Measurements from ENCODE around the gene CAPN3. TPM values are rescaled to one million over a fixed set of nuclear protein-coding genes. Genes with fewer than 3 reads are reported as not detected.

Gene CAPN3
- total RNA-seq, 1 donor from 2014 or later, result 2.6 TPM

DNA sequence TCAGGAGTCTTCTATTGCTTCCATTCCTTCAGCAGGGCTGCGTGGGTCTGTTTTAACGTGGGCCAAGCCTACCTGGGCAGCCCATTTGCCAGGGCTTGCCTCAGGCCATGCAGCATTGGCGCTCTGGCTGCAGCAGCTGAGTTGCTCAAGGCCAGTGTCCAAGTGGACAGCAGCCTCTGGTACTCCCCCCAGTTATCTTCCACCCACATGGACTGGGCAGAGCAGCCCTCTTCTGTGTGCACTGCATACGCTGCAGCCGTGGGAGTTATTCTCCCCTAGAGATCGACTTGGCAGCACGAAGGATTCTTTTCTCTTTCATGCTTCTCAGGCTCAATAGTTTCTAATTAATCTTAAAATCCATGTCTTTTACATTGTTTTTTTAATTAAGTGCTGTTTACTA lies 6.9 kb upstream of the CAPN3 start:
- ATAC-seq (ENCODE audit: poor library complexity), result no peak
- no peak for DNase-seq
- intact Hi-C loops (cut with DNase I), result no loop called here

DNA sequence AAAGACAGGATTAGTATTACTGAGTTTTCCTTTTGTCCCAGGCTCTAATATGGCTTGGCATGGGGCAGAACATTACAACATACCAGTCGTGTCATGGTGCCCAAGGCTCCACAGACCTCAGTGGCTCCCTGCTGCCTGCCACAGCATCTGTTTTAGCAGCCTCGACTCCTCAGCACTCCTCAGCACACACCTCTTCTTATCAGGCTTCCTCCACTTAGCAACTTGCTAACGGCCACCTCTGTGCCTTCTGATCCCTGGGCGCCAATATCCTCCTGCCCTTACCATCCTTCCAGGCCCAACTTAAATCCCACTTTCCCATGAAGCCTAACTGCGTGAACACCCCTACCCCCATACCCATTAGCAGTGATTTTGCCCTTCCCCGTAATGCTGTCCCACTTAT lies 6.2 kb upstream of the CAPN3 start:
- intact Hi-C loops (cut with DNase I), result no loop called here
- ATAC-seq (ENCODE audit: poor library complexity), result no peak

DNA sequence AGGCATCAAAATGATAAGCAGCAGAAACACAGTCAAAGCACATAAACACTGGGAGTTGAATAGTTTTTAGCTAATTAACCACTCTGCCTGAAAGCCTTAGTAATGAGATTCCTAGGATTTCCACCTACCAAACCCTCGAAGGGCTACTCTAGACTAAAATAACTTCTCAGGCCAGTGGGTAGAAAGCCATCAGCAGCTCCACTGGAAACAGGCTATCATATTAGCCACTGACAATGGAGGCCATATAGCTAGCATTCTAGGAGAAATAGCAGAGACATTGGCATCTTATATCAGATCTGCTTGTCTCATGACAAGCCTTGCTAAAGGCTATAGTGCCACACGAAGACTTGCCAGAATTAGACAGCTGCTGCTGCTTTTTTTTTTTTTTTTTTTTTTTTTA lies 4.5 kb upstream of the CAPN3 start:
- no peak for ATAC-seq (ENCODE audit: poor library complexity)
- intact Hi-C loops (cut with DNase I), result no loop called here

More for the DNA sequence above, 6.2 kb upstream of the CAPN3 start:
- DNase-seq, result no peak

DNA sequence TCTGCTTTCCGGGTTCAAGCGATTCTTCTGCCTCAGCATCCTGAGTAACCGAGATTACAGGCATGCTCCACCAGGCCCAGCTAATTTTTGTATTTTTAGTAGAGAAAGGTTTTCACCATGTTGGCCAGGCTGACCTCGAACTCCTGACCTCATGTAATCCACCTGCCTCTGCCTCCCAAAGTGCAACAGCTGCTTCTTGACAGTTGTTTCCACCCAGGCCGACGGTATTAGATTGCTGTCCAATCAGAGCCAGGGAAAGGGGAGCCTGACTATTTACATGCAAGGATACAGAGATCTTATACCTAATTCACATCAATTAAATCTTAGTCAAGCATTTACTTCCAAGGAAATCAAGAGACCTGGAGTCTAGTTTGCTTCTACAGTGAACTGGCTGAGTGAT lies 4.0 kb upstream of the CAPN3 start:
- intact Hi-C loops (cut with DNase I), result no loop called here
- DNase-seq, result no peak
- ATAC-seq (ENCODE audit: poor library complexity), result no peak

More for the DNA sequence above, 4.5 kb upstream of the CAPN3 start:
- DNase-seq, result no peak

- ATAC-seq (ENCODE audit: poor library complexity) (no peak), DNase-seq (no peak)
- intact Hi-C loops (cut with DNase I), result no loop called here
Measured at GRCh38 chr15:42356851-42357250, 2.5 kb upstream of the CAPN3 start.

DNA sequence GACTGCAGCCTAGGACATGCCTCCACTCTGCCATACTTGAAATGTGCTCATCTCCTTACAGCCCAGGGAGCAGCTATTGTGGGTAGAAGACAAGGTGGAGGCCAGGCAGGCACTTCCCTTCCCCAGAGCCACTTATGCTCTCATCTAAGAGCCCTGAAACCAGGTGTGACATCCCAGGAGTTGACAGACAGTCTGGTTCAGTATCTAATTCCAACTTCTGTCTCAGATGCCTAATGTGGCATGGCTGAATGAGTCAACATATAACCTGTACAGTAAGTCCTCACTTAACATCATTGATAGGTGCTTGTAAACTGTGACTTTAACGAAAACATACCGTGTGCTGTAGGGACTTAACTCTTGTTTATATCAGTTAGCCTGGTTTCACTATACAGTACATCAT lies 1.2 kb upstream of the CAPN3 start:
- no peak for DNase-seq
- intact Hi-C loops (cut with DNase I), result no loop called here

GRCh38 chr15:42359985-42360384 lies 684 bp downstream of the CAPN3 start:
- DNase-seq, result no peak
- intact Hi-C loops (cut with DNase I), result no loop called here
- peak; percentile 51 for ATAC-seq (ENCODE audit: poor library complexity)

More for the DNA sequence above, 1.2 kb upstream of the CAPN3 start:
- no peak for ATAC-seq (ENCODE audit: poor library complexity)

GRCh38 chr15:42360535-42361112 lies 1.3 kb downstream of the CAPN3 start:
- DNase-seq (no peak), ATAC-seq (ENCODE audit: poor library complexity) (no peak)
- intact Hi-C loops (cut with DNase I), result no loop called here

DNA sequence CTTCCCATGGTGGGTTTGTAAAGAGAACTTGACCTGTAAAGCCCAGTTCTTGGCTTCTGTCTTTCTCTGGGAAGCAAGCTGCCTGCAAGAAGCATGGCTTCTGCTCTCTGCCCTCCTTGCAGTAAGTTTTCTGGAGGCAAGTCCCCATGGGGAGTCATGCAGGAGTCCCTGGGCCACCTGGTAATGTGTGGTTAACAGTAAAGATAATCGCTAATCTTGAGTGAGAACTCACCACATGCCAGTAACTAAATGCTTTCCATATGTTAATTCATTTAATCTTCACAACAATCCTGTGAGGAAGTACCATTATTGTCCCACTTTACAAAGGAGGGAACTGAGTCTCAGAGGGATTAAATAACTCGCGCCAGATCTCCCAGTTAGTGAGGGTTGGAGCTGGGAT lies 4.2 kb downstream of the CAPN3 start:
- ATAC-seq (ENCODE audit: poor library complexity), result no peak

GRCh38 chr15:42363942-42364341 lies 4.6 kb downstream of the CAPN3 start:
- no peak for DNase-seq
- ATAC-seq (ENCODE audit: poor library complexity), result no peak
- intact Hi-C loops (cut with DNase I), result no loop called here

More for the DNA sequence above, 4.2 kb downstream of the CAPN3 start:
- intact Hi-C loops (cut with DNase I), result no loop called here
- no peak for DNase-seq

- DNase-seq, result no peak
- intact Hi-C loops (cut with DNase I), result no loop called here
- no peak for ATAC-seq (ENCODE audit: poor library complexity)
Measured at GRCh38 chr15:42364529-42364928, 5.2 kb downstream of the CAPN3 start.

GRCh38 chr15:42365921-42366550 lies 6.7 kb downstream of the CAPN3 start:
- intact Hi-C loops (cut with DNase I), result no loop called here

GRCh38 chr15:42367041-42367440 lies 7.7 kb downstream of the CAPN3 start:
- DNase-seq, result no peak

More at GRCh38 chr15:42365921-42366550, 6.7 kb downstream of the CAPN3 start:
- DNase-seq (no peak), ATAC-seq (ENCODE audit: poor library complexity) (no peak)

DNA sequence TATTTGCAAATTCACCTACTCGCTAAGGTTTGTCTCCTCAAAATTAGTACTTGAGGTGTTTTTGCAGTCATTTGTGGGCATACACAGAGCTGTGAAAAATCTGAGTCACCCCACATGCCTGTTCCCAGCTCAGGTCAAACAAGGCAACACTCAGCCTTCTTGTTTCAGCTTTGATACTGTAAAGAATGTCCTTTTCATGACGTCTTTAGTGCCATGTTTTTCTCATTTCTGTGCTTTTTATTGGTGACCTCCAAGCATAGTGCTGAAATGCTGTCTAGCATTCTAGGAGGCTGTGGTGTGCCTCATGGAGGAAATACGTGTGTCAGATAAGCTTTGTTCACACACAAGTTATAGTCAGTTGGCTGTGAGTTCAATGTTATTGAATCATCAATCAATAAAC lies 8.8 kb downstream of the CAPN3 start:
- DNase-seq, result no peak
- intact Hi-C loops (cut with DNase I), result no loop called here
- no peak for ATAC-seq (ENCODE audit: poor library complexity)

More at GRCh38 chr15:42367041-42367440, 7.7 kb downstream of the CAPN3 start:
- intact Hi-C loops (cut with DNase I), result no loop called here
- no peak for ATAC-seq (ENCODE audit: poor library complexity)

DNA sequence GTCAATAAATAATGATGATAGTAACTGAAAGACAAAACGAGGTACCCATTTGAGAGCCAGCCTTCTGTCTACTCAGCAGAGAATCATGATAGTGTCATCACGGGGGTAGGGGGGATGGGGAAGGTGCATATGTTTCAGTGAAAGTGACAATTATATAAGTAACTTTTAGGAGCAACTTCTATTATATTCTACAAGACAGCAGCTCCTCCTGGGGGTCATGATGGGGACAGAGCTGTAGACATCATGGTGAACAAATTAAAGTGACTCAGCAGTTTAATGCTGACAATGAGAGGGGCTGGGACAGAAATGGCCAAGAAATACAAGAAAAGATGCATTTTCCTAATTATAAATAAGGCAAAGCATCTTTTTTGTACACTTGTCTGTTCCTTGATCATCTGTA lies 11.8 kb downstream of the CAPN3 start:
- intact Hi-C loops (cut with DNase I), result no loop called here
- ATAC-seq (ENCODE audit: poor library complexity), result no peak
- no peak for DNase-seq

DNA sequence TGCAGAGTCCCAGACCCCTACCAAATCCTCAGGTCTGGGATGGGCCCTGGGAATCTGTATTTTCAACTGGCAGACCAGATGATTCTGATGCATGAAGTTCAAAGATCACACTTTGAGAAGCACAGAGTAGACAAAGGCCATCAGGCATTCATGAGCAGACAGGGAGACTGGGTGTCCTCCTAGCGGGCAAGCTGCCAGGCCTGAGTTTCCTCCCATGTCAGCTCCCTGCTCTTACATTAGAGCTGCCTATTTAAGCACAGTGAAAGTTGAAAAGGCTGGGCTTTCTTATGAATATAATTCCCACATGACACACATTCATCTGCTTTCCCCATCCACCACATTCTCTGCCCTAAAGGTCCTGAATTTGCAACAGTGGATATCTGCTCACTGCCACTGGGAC lies 14.0 kb downstream of the CAPN3 start:
- intact Hi-C loops (cut with DNase I), result no loop called here
- ATAC-seq (ENCODE audit: poor library complexity), result peak; percentile 74
- peak; percentile 77 for DNase-seq

DNA sequence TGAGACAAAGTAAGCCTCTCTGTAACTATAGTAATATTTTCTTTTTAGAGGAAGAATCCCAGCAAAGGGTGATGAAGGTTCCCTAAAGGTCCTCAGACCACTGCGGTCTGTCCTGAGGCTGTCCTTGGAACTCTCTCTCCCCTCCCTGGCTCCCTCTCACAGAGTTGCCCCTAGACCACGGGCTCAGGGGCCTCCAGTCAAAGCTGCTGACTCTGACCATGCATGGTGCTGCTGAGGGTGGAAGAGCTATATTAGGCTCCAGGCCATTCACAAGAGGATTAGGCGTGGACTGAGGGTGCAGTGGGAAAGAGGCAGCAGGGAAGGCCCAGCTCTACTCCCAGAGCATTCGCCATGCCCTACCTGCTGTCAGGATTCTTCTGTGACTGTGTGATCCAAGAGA lies 14.6 kb downstream of the CAPN3 start:
- ATAC-seq (ENCODE audit: poor library complexity) (no peak), DNase-seq (no peak)
- intact Hi-C loops (cut with DNase I), result no loop called here

GRCh38 chr15:42374810-42375209 lies 15.5 kb downstream of the CAPN3 start:
- no peak for DNase-seq
- intact Hi-C loops (cut with DNase I), result no loop called here
- no peak for ATAC-seq (ENCODE audit: poor library complexity)

DNA sequence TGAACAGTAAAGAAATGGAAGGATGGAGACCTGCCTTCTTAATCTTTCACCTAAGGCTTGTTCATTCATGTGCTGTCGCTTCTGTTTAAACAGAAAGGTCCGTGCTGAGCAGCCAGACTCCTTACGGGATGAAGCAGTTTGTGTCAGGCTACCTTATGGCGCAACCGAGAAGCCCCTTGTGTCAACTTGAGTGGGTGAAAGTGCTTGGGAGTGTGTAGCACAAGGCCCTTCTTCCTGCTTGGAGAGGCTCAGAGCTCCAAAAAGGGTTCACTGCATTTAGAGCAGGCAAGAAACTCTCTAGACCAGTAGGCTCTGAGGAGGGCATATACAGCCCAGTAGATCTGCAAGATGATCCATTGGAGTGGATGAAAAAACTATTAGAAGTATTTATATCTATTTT lies 16.0 kb downstream of the CAPN3 start:
- ATAC-seq (ENCODE audit: poor library complexity), result no peak
- intact Hi-C loops (cut with DNase I), result no loop called here
- DNase-seq, result no peak

GRCh38 chr15:42375941-42376340 lies 16.6 kb downstream of the CAPN3 start:
- ATAC-seq (ENCODE audit: poor library complexity), result no peak
- no peak for DNase-seq
- intact Hi-C loops (cut with DNase I), result no loop called here

- no peak for ATAC-seq (ENCODE audit: poor library complexity)
- no peak for DNase-seq
- intact Hi-C loops (cut with DNase I), result no loop called here
Measured at GRCh38 chr15:42378011-42378410, 18.7 kb downstream of the CAPN3 start.
